CD14-positive monocyte (primary cell): Measurements from ENCODE around the gene KYAT1. TPM values are rescaled to one million over a fixed set of nuclear protein-coding genes. Genes with fewer than 3 reads are reported as not detected.

Experiments used
- DNase-seq, 3 donors: peaks; one replicate each; pipeline ENCODE4 v3.0.0-alpha.2; 2011 to 2022
- H2AFZ ChIP-seq: 2 replicates; pipeline ENCODE4 v1.6.0; 2012; ENCODE audit warnings: mild to moderate bottlenecking, low read depth, low read length, inconsistent platforms; ENCODE audit not compliant: insufficient read depth, poor library complexity, severe bottlenecking
- H3K27ac ChIP-seq, 2 donors: 1 replicate in 1 of 2; 2 replicates in 1 of 2; pipeline ENCODE4 v1.5.1; 2012 to 2013; ENCODE audit warnings: low read length in 2 of 2, control low read depth in 1 of 2, inconsistent platforms in 1 of 2, low read depth in 1 of 2, mild to moderate bottlenecking in 1 of 2
- H3K27me3 ChIP-seq, 2 donors: one replicate each; pipeline versions ENCODE4 v1.6.0 to v1.6.1; 2011 to 2013; ENCODE audit warnings: low read length in 2 of 2; ENCODE audit not compliant: control insufficient read depth in 2 of 2, insufficient read depth in 2 of 2
- H3K36me3 ChIP-seq, 2 donors: replicated peaks in 1 of 2; 1 replicate in 1 of 2; 2 replicates in 1 of 2; pipeline versions ENCODE4 v1.5.1 to v1.6.1; 2012 to 2013; ENCODE audit warnings: low read length in 2 of 2, control low read depth in 1 of 2, inconsistent platforms in 1 of 2, mild to moderate bottlenecking in 1 of 2; ENCODE audit not compliant: insufficient read depth in 2 of 2, control insufficient read depth in 1 of 2
- H3K4me1 ChIP-seq, 2 donors: 1 replicate in 1 of 2; 2 replicates in 1 of 2; pipeline versions ENCODE4 v1.5.1 to v1.6.1; 2012 to 2013; ENCODE audit warnings: low read length in 2 of 2, control low read depth in 1 of 2, inconsistent platforms in 1 of 2, mild to moderate bottlenecking in 1 of 2, moderate library complexity in 1 of 2; ENCODE audit not compliant: insufficient read depth in 2 of 2, control insufficient read depth in 1 of 2
- H3K4me2 ChIP-seq: replicated peaks from 2 replicates; pipeline ENCODE3; 2012; ENCODE audit warnings: low read length, moderate library complexity, mild to moderate bottlenecking; ENCODE audit not compliant: poor library complexity, severe bottlenecking; ENCODE audit errors: extremely low read depth
- H3K4me3 ChIP-seq, 3 experiments: fragments of 200-600 bp in 1 of 3; sonication (generic) in 1 of 3; replicated peaks in 1 of 3; 1 replicate in 2 of 3; 2 replicates in 1 of 3; pipeline ENCODE4 v1.5.1; 2011 to 2013; ENCODE audit warnings: low read length in 3 of 3, mild to moderate bottlenecking in 3 of 3, control low read depth in 2 of 3, low read depth in 2 of 3, inconsistent platforms in 1 of 3, moderate library complexity in 1 of 3
- H3K79me2 ChIP-seq: 2 replicates; pipeline ENCODE4 v1.6.0; 2012; ENCODE audit warnings: mild to moderate bottlenecking, control low read depth, inconsistent platforms, low read length, moderate library complexity; ENCODE audit not compliant: insufficient read depth
- H3K9ac ChIP-seq: 2 replicates; pipeline ENCODE4 v1.6.0; 2017; ENCODE audit warnings: low read length, mild to moderate bottlenecking; ENCODE audit not compliant: insufficient read depth, poor library complexity, severe bottlenecking
- H3K9me3 ChIP-seq, 2 donors: replicated peaks in 1 of 2; 1 replicate in 1 of 2; 2 replicates in 1 of 2; pipeline versions ENCODE4 v1.5.1 to v1.6.1; 2012 to 2013; ENCODE audit warnings: low read length in 2 of 2, control low read depth in 1 of 2; ENCODE audit not compliant: control insufficient read depth in 1 of 2, insufficient read depth in 1 of 2
- H4K20me1 ChIP-seq: 2 replicates; pipeline ENCODE4 v1.6.0; 2012; ENCODE audit warnings: mild to moderate bottlenecking, low read length, control low read depth, moderate library complexity; ENCODE audit not compliant: insufficient read depth
- H3K27ac Mint-ChIP-seq, 7 donors: one replicate each; pipeline ENCODE4 v1.8.0; 2020; ENCODE audit warnings: mild to moderate bottlenecking in 7 of 7, mixed read lengths in 7 of 7, moderate library complexity in 6 of 7, inconsistent platforms in 2 of 7
- H3K27me3 Mint-ChIP-seq, 3 donors: one replicate each; pipeline ENCODE4 v1.8.0; 2021 to 2022; ENCODE audit warnings: low read depth in 3 of 3, mild to moderate bottlenecking in 3 of 3, mixed read lengths in 3 of 3, moderate library complexity in 3 of 3, inconsistent platforms in 1 of 3
- H3K36me3 Mint-ChIP-seq, 2 donors: one replicate each; pipeline ENCODE4 v1.8.0; 2020; ENCODE audit warnings: mixed read lengths in 2 of 2, inconsistent platforms in 1 of 2, mild to moderate bottlenecking in 1 of 2
- H3K4me1 Mint-ChIP-seq: one replicate; pipeline ENCODE4 v1.8.0; 2020; ENCODE audit warnings: mild to moderate bottlenecking, mixed read lengths
- H3K4me3 Mint-ChIP-seq, 2 donors: one replicate each; pipeline ENCODE4 v1.8.0; 2020; ENCODE audit warnings: mild to moderate bottlenecking in 2 of 2, mixed read lengths in 2 of 2, moderate library complexity in 1 of 2
- H3K9me3 Mint-ChIP-seq, 7 donors: one replicate each; pipeline ENCODE4 v1.8.0; 2020 to 2022; ENCODE audit warnings: mixed read lengths in 7 of 7, mild to moderate bottlenecking in 6 of 7, moderate library complexity in 6 of 7, inconsistent platforms in 2 of 7
- WGBS: methylation state at CpG from one replicate; pipeline ENCODE4 v1.1.5; 2013; ENCODE audit warnings: missing lambda C conversion rate; ENCODE audit not compliant: insufficient coverage; 5-methylcytosine and 5-hydroxymethylcytosine counted together
- intact Hi-C, 2 donors: fragments of 100-400 bp; cut with micrococcal nuclease; formaldehyde crosslinking; loops; one replicate each; pipeline versions ENCODE4 v1.15.0 to v1.15.1; 2023
- polyA plus RNA-seq, 3 donors: library from polyadenylated mRNA; depleted of rRNA in 1 of 3; unstranded in 2 of 3; stranded (reverse) in 1 of 3; fragments of 300-500 nt in 2 of 3; fragments of >200 nt in 1 of 3; fragmentation: Illumina TruSeq in 2 of 3; gene quantifications; 1 replicate in 2 of 3; 2 replicates in 1 of 3; pipeline ENCODE4 v1.2.3, GENCODE V29; 2012 to 2021
- TF ChIP-seq, protein P1 (sequence below): fragments of 200-600 bp; IDR thresholded peaks from one replicate; pipeline ENCODE4 v1.8.0; 2022; ENCODE audit warnings: antibody characterized with exemption, mild to moderate bottlenecking

Gene KYAT1
- polyA plus RNA-seq, 3 donors: 2.4 to 4.5 (median 3.6) TPM

DNA sequence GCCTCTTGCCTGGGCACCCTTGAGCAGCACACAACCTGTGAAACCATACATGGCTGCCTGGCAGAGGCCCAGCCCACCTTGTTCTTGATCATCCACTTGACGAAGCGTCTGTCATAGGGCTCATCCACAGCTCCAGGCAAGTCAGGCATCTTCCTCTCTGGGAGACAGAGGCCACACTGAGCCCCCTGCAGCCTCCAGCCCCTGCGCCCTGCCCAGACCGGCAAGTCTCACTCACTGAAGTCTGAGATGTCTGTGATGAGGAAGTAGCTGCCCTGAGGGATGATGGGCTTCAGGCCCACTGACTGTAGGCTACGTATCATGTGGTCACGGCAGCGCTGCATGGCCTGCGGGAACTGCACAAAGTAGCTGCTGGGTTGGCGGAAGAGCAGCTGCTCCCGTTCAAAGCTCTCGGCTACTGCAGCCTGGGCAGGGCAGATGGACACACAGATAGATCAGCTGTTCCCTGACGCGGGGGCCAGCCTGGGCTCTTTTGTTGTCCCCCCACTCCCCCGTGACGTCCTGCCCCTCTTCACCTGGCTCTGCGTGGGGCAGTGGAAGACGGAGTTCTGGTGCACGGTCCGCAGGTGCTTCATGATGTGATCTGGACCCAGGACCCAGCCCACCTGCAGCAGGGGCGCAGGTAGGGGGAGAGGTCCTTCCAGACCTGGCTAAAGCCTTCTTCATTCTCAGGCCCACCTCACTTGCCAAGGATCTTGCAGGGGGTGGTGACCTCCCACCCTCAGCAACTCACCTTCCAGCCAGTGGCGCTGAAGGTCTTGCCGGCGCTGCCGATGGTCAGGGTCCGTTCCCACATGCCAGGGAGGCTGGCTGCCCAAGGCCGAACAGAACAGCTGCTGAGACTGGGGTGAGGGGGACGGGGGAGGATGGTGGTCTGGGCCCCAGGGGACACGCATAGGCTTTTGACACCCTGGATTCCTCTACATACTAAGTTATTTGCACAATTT is 46.2 kb downstream of the KYAT1 start:
- intact Hi-C loops: no loop called here
- TF ChIP-seq, protein P1, sequence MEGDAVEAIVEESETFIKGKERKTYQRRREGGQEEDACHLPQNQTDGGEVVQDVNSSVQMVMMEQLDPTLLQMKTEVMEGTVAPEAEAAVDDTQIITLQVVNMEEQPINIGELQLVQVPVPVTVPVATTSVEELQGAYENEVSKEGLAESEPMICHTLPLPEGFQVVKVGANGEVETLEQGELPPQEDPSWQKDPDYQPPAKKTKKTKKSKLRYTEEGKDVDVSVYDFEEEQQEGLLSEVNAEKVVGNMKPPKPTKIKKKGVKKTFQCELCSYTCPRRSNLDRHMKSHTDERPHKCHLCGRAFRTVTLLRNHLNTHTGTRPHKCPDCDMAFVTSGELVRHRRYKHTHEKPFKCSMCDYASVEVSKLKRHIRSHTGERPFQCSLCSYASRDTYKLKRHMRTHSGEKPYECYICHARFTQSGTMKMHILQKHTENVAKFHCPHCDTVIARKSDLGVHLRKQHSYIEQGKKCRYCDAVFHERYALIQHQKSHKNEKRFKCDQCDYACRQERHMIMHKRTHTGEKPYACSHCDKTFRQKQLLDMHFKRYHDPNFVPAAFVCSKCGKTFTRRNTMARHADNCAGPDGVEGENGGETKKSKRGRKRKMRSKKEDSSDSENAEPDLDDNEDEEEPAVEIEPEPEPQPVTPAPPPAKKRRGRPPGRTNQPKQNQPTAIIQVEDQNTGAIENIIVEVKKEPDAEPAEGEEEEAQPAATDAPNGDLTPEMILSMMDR: no peak
- peak overlapping the region in 1 of 7 donors; percentile 33 for H3K27ac Mint-ChIP-seq
- H3K4me3 Mint-ChIP-seq: no peak overlapping the region
- WGBS: 98% methylated on average over 18 of the region's 28 CpGs
- Histone ChIP-seq H4K20me1 (no peaks in the 10 kb centered on the region), H3K4me3 (no peak overlapping the region), H3K4me2 (no peak overlapping the region), H3K27ac (no peak overlapping the region), H3K27me3 (no peaks in the 10 kb centered on the region), H3K9me3 (no peaks in the 10 kb centered on the region), H3K36me3 (no peaks in the 10 kb centered on the region), H3K4me1 (no peaks in the 10 kb centered on the region), H3K79me2 (no peaks in the 10 kb centered on the region), H2AFZ (no peak overlapping the region), H3K9ac (no peak overlapping the region)
- no peak for DNase-seq
- H3K36me3 Mint-ChIP-seq: peaks cover 2 to 20% of the 10 kb centered on the region in 2 donors
- H3K9me3 Mint-ChIP-seq: no peaks in the 10 kb centered on the region
- H3K27me3 Mint-ChIP-seq: peaks cover 0 to 2% (median 0%) of the 10 kb centered on the region in 3 donors
- H3K4me1 Mint-ChIP-seq: no peaks in the 10 kb centered on the region

DNA sequence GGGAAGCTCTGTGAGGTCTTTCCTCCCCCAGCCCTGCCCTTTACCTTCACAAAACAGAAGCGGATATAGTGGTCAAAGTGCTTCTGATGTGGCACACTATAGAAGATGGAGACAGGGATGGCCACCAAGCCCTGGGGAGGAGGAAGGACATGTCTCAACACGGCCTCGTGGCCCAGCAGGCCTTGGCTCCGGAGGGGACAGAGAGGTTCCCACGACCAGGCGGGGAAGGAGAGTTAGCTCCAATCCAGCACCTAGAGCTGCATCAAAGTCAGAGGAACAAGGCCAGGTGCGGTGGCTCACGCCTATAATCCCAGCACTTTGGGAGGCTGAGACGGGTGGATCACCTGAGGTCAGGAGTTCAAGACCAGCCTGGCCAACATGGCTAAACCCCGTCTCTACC is 48.1 kb downstream of the KYAT1 start:
- intact Hi-C loops: no loop called here
- Histone ChIP-seq H3K27me3 (no peaks in the 10 kb centered on the region), H3K4me1 (peaks cover 12 to 16% of the 10 kb centered on the region in 2 donors), H3K27ac (no peak overlapping the region), H3K4me2 (no peak overlapping the region), H3K36me3 (no peaks in the 10 kb centered on the region), H3K79me2 (peaks cover 8% of the 10 kb centered on the region), H3K9me3 (no peaks in the 10 kb centered on the region), H3K4me3 (no peak overlapping the region), H2AFZ (no peak overlapping the region), H3K9ac (no peak overlapping the region), H4K20me1 (no peaks in the 10 kb centered on the region)
- Mint-ChIP-seq H3K27ac (no peak overlapping the region), H3K9me3 (no peaks in the 10 kb centered on the region), H3K4me3 (no peak overlapping the region), H3K36me3 (peaks cover 2 to 20% of the 10 kb centered on the region in 2 donors), H3K4me1 (peaks cover 10% of the 10 kb centered on the region), H3K27me3 (peaks cover 0 to 4% (median 0%) of the 10 kb centered on the region in 3 donors)
- 100% methylated on average over 8 of the region's 10 CpGs for WGBS
- DNase-seq: no peak
- TF ChIP-seq, protein P1: no peak
